Mesenchymal stem cell (in vitro differentiated cells and primary cell): ENCODE data around the gene CHTF8.

Experiments used
- DNase-seq: peaks from one replicate; pipeline ENCODE4 v3.0.0-alpha.2; 2013
- H2AFZ ChIP-seq: one replicate; pipeline ENCODE4 v1.6.1; 2013; ENCODE audit warnings: low read depth, mild to moderate bottlenecking, control low read depth, inconsistent platforms, low read length, moderate library complexity
- H2AK5ac ChIP-seq: 2 replicates; pipeline ENCODE4 v1.6.1; 2013; ENCODE audit warnings: low read length, moderate library complexity, mild to moderate bottlenecking, inconsistent platforms; ENCODE audit not compliant: severe bottlenecking
- H2BK120ac ChIP-seq: one replicate; pipeline ENCODE4 v1.6.1; 2013; ENCODE audit warnings: low read depth, mild to moderate bottlenecking, inconsistent platforms, low read length, moderate library complexity
- H2BK12ac ChIP-seq, 2 experiments: one replicate each; pipeline ENCODE4 v1.6.1; 2013; ENCODE audit warnings: inconsistent platforms in 2 of 2, low read length in 2 of 2, mild to moderate bottlenecking in 2 of 2, moderate library complexity in 2 of 2, control low read depth in 1 of 2
- H2BK15ac ChIP-seq: one replicate; pipeline ENCODE4 v1.6.1; 2013; ENCODE audit warnings: mild to moderate bottlenecking, low read depth, inconsistent platforms; ENCODE audit not compliant: poor library complexity, severe bottlenecking
- H2BK5ac ChIP-seq: 2 replicates; pipeline ENCODE4 v1.6.1; 2013; ENCODE audit warnings: low read depth, mild to moderate bottlenecking, low read length, control low read depth, inconsistent platforms; ENCODE audit not compliant: poor library complexity, severe bottlenecking
- H3K14ac ChIP-seq, 2 experiments: one replicate each; pipeline ENCODE4 v1.6.1; 2013; ENCODE audit warnings: inconsistent platforms in 2 of 2, low read length in 2 of 2, control low read depth in 1 of 2, mild to moderate bottlenecking in 1 of 2, moderate library complexity in 1 of 2
- H3K18ac ChIP-seq, 2 experiments: one replicate each; pipeline ENCODE4 v1.6.1; 2013; ENCODE audit warnings: inconsistent platforms in 2 of 2, low read length in 2 of 2, control low read depth in 1 of 2, low read depth in 1 of 2, mild to moderate bottlenecking in 1 of 2
- H3K23ac ChIP-seq, 2 experiments: one replicate each; pipeline ENCODE4 v1.6.1; 2013; ENCODE audit warnings: inconsistent platforms in 2 of 2, low read length in 2 of 2, mild to moderate bottlenecking in 2 of 2, moderate library complexity in 2 of 2, control low read depth in 1 of 2
- H3K27ac ChIP-seq: 2 replicates; pipeline ENCODE4 v1.5.1; 2013; ENCODE audit warnings: mild to moderate bottlenecking, moderate library complexity, low read length, control low read depth, inconsistent platforms; ENCODE audit not compliant: poor library complexity, severe bottlenecking
- H3K27me3 ChIP-seq, 2 experiments: 2 replicates each; pipeline versions ENCODE4 v1.6.1 to v1.7.0; 2013; ENCODE audit warnings: low read length in 2 of 2, mild to moderate bottlenecking in 2 of 2, moderate library complexity in 2 of 2, control low read depth in 1 of 2, inconsistent platforms in 1 of 2; ENCODE audit not compliant: control insufficient read depth in 1 of 2, insufficient read depth in 1 of 2
- H3K36me3 ChIP-seq, 2 experiments: 2 replicates each; pipeline versions ENCODE4 v1.6.1 to v1.7.0; 2013; ENCODE audit warnings: low read length in 2 of 2, control low read depth in 1 of 2, inconsistent platforms in 1 of 2, low read depth in 1 of 2, mild to moderate bottlenecking in 1 of 2; ENCODE audit not compliant: insufficient read depth in 2 of 2, control insufficient read depth in 1 of 2
- H3K4ac ChIP-seq, 2 experiments: one replicate each; pipeline ENCODE4 v1.6.1; 2013; ENCODE audit warnings: inconsistent platforms in 2 of 2, low read length in 2 of 2, mild to moderate bottlenecking in 2 of 2, moderate library complexity in 2 of 2, control low read depth in 1 of 2, low read depth in 1 of 2
- H3K4me1 ChIP-seq: 2 replicates; pipeline ENCODE4 v1.6.1; 2013; ENCODE audit warnings: low read depth, low read length, control low read depth; ENCODE audit not compliant: control insufficient read depth, insufficient read depth
- H3K4me2 ChIP-seq: 2 replicates; pipeline ENCODE4 v1.6.1; 2013; ENCODE audit warnings: low read length, mild to moderate bottlenecking, inconsistent platforms; ENCODE audit not compliant: poor library complexity, severe bottlenecking
- H3K4me3 ChIP-seq, 2 experiments: 2 replicates each; pipeline versions ENCODE4 v1.5.1 to v1.7.0; 2013; ENCODE audit warnings: low read length in 2 of 2, mild to moderate bottlenecking in 2 of 2, control low read depth in 1 of 2, low read depth in 1 of 2; ENCODE audit not compliant: insufficient read depth in 1 of 2
- H3K79me1 ChIP-seq: replicated peaks from 2 replicates; pipeline ENCODE4 v1.6.1; 2013; ENCODE audit warnings: mild to moderate bottlenecking, control low read depth, low read length, inconsistent platforms; ENCODE audit not compliant: poor library complexity, severe bottlenecking
- H3K9ac ChIP-seq: 2 replicates; pipeline ENCODE4 v1.7.0; 2013; ENCODE audit warnings: mild to moderate bottlenecking, low read length, moderate library complexity
- H3K9me3 ChIP-seq: 2 replicates; pipeline ENCODE4 v1.7.0; 2013; ENCODE audit warnings: mild to moderate bottlenecking, low read length; ENCODE audit not compliant: control insufficient read depth
- H4K8ac ChIP-seq: one replicate; pipeline ENCODE4 v1.6.1; 2013; ENCODE audit warnings: inconsistent platforms, mild to moderate bottlenecking, low read length, moderate library complexity
- H4K91ac ChIP-seq: one replicate; pipeline ENCODE4 v1.6.1; 2013; ENCODE audit warnings: mild to moderate bottlenecking, low read length, inconsistent platforms
- WGBS: methylation state at CpG from one replicate; pipeline ENCODE4 v1.1.7; 2013; ENCODE audit warnings: mixed read lengths; 5-methylcytosine and 5-hydroxymethylcytosine counted together

Gene CHTF8

GRCh38 chr16:69093974-69094373, 38.4 kb downstream of the CHTF8 start:
- H3K4me2 ChIP-seq, result no peak overlapping the region
- H3K4me1 ChIP-seq, result peaks cover 9% of the 10 kb centered on the region
- 52% methylated on average over 3 of the region's 3 CpGs for WGBS
- H3K4ac ChIP-seq, result no peak overlapping the region
- no peak overlapping the region for H3K27ac ChIP-seq
- no peak overlapping the region for H3K14ac ChIP-seq
- H2BK120ac ChIP-seq, result no peak overlapping the region
- DNase-seq, result no peak
- H3K9me3 ChIP-seq, result no peaks in the 10 kb centered on the region
- H2AFZ ChIP-seq, result no peak overlapping the region
- H3K9ac ChIP-seq, result no peak overlapping the region
- H4K8ac ChIP-seq, result no peak overlapping the region
- no peak overlapping the region for H2BK5ac ChIP-seq
- H4K91ac ChIP-seq, result no peak overlapping the region
- H3K4me3 ChIP-seq, result no peak overlapping the region
- H2BK15ac ChIP-seq, result no peak overlapping the region
- no peak overlapping the region for H3K18ac ChIP-seq
- no peaks in the 10 kb centered on the region for H3K27me3 ChIP-seq
- peaks cover 0 to 6% of the 10 kb centered on the region in 2 experiments for H3K36me3 ChIP-seq
- no peaks in the 10 kb centered on the region for H3K79me1 ChIP-seq
- H2BK12ac ChIP-seq, result no peak overlapping the region
- H3K23ac ChIP-seq, result no peak overlapping the region
- no peak overlapping the region for H2AK5ac ChIP-seq

- Histone ChIP-seq H3K4ac (no peak overlapping the region), H3K9me3 (no peaks in the 10 kb centered on the region), H2BK12ac (no peak overlapping the region), H2AK5ac (no peak overlapping the region), H4K91ac (no peak overlapping the region), H2BK15ac (no peak overlapping the region), H3K4me1 (peaks cover 12% of the 10 kb centered on the region), H2BK120ac (no peak overlapping the region), H3K27ac (no peak overlapping the region), H3K9ac (no peak overlapping the region), H3K4me2 (no peak overlapping the region), H3K14ac (no peak overlapping the region), H3K4me3 (no peak overlapping the region), H3K18ac (no peak overlapping the region), H3K79me1 (no peaks in the 10 kb centered on the region), H3K36me3 (peaks cover 7 to 9% of the 10 kb centered on the region in 2 experiments), H3K23ac (no peak overlapping the region), H4K8ac (no peak overlapping the region), H2AFZ (no peak overlapping the region), H2BK5ac (no peak overlapping the region), H3K27me3 (no peaks in the 10 kb centered on the region)
- WGBS, result 80% methylated on average over 16 of the region's 16 CpGs
- no peak for DNase-seq
Observed at GRCh38 chr16:69089091-69089910, 43.1 kb downstream of the CHTF8 start.

GRCh38 chr16:69088684-69089083, 43.7 kb downstream of the CHTF8 start:
- Histone ChIP-seq H3K9ac (no peak overlapping the region), H2BK5ac (no peak overlapping the region), H2BK12ac (no peak overlapping the region), H3K9me3 (no peaks in the 10 kb centered on the region), H2AK5ac (no peak overlapping the region), H3K27me3 (no peaks in the 10 kb centered on the region), H3K4me1 (peaks cover 12% of the 10 kb centered on the region), H2BK15ac (no peak overlapping the region), H3K4ac (no peak overlapping the region), H3K14ac (no peak overlapping the region), H3K27ac (no peak overlapping the region), H2BK120ac (no peak overlapping the region), H3K36me3 (peaks cover 9% of the 10 kb centered on the region in 2 experiments), H3K4me3 (no peak overlapping the region), H4K8ac (no peak overlapping the region), H3K23ac (no peak overlapping the region), H3K79me1 (no peaks in the 10 kb centered on the region), H4K91ac (no peak overlapping the region), H2AFZ (no peak overlapping the region), H3K4me2 (no peak overlapping the region), H3K18ac (no peak overlapping the region)
- no peak for DNase-seq
- 90% methylated on average over 4 of the region's 4 CpGs for WGBS

- DNase-seq, result no peak
- Histone ChIP-seq H4K91ac (no peak overlapping the region), H2BK5ac (peak overlapping the region; percentile 26), H3K79me1 (no peaks in the 10 kb centered on the region), H2BK12ac (no peak overlapping the region), H2AK5ac (peak overlapping the region; percentile 72), H3K4me2 (no peak overlapping the region), H2BK15ac (no peak overlapping the region), H3K18ac (no peak overlapping the region), H2BK120ac (no peak overlapping the region), H3K4me3 (no peak overlapping the region), H3K27ac (no peak overlapping the region), H3K23ac (no peak overlapping the region), H3K9me3 (no peaks in the 10 kb centered on the region), H3K4me1 (peaks cover 19% of the 10 kb centered on the region), H3K9ac (no peak overlapping the region), H3K27me3 (no peaks in the 10 kb centered on the region), H3K14ac (no peak overlapping the region), H3K36me3 (peaks cover 12 to 13% of the 10 kb centered on the region in 2 experiments), H2AFZ (no peak overlapping the region), H4K8ac (no peak overlapping the region), H3K4ac (no peak overlapping the region)
- WGBS, result 82% methylated on average over 2 of the region's 3 CpGs
Observed at GRCh38 chr16:69087161-69087581, 45.2 kb downstream of the CHTF8 start.
